IPS-18a (cell line): ENCODE data around the gene SSBP4.
"Not testable (repeated sequence)": the region's sequence is repeated elsewhere in the genome, so short reads cannot be mapped to it uniquely, and the experiment has no call there.

Experiments used
- H3K27ac ChIP-seq: one replicate; pipeline ENCODE4 v1.5.1; 2013; ENCODE audit warnings: low read length
- H3K27me3 ChIP-seq: one replicate; pipeline ENCODE4 v1.6.1; 2013; ENCODE audit warnings: mild to moderate bottlenecking, low read length; ENCODE audit not compliant: control insufficient read depth, insufficient read depth
- H3K36me3 ChIP-seq: one replicate; pipeline ENCODE4 v1.6.1; 2013; ENCODE audit warnings: low read depth, low read length; ENCODE audit not compliant: control insufficient read depth
- H3K4me1 ChIP-seq: one replicate; pipeline ENCODE4 v1.6.1; 2013; ENCODE audit warnings: low read depth, low read length; ENCODE audit not compliant: control insufficient read depth
- H3K4me3 ChIP-seq: one replicate; pipeline ENCODE4 v1.5.1; 2013; ENCODE audit warnings: low read length
- H3K9ac ChIP-seq: one replicate; pipeline ENCODE4 v1.6.1; 2013; ENCODE audit warnings: mild to moderate bottlenecking, low read length, moderate library complexity
- H3K9me3 ChIP-seq: one replicate; pipeline ENCODE4 v1.6.1; 2013; ENCODE audit warnings: low read depth, low read length; ENCODE audit not compliant: control insufficient read depth

SSBP4 gene

DNA sequence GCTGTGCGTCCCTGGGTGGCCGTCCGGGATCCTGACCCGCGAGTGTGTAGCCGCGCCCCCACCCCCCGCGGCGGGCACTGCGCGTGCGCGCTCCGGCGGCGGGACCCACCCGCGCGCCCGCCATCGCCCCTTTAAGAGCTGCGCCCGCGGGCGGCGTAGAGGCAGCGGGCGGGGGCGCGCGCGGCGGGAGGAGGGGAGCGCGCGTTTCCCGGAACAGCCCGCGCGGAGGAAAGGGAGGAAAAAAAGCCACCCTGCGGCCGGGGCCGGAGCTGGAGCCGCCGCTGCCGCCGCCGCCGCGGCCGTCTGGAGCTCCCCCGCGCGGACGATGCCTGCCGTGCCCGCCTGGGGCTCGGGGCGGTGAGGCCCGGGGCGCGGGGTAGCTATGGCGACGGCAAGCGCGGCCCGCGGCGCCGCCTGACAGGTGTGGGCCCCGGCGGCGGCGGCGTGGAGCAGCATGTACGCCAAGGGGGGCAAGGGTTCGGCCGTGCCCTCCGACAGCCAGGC is at the start of gene SSBP4:
TSS of gene SSBP4 (plus strand) at position 204 of the 504 bp plus-strand sequence. CDS start at position 455, 251 bp downstream.
- Histone ChIP-seq H3K4me3 (peak within 1 kb of the TSS; percentile 50), H3K9me3 (no peaks in the 10 kb centered on the region), H3K4me1 (peaks cover 14% of the 10 kb centered on the region), H3K36me3 (no peaks in the 10 kb centered on the region), H3K9ac (no peak within 1 kb of the TSS), H3K27ac (no peak within 1 kb of the TSS), H3K27me3 (peaks cover 46% of the 10 kb centered on the region)

DNA sequence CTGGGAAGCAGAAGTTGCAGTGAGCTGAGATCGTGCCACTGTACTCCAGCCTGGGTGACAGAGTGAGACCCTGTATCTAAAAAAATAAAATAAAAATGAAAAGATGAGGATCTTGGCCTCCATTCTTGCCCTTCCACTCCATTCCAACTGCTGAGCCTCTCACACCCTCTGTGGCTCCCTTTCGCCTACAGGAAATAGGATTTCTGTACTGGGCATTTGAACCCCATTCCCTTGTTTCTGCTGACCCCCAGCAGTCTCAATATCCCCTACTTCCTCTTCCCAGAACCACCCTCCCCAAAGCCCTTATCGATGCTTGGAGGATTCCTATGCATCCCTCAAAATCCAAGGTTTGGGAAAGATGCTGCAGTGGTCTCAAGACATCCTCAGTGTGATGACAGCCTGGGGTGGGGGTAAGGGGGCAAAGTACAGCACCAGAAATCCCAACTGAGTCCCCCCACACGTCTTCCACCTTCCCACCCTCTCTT is 45.7 kb upstream of the SSBP4 start:
- Histone ChIP-seq H3K9ac (peak overlapping the region; percentile 53), H3K27ac (peak overlapping the region; percentile 78), H3K4me3 (no peak overlapping the region)

DNA sequence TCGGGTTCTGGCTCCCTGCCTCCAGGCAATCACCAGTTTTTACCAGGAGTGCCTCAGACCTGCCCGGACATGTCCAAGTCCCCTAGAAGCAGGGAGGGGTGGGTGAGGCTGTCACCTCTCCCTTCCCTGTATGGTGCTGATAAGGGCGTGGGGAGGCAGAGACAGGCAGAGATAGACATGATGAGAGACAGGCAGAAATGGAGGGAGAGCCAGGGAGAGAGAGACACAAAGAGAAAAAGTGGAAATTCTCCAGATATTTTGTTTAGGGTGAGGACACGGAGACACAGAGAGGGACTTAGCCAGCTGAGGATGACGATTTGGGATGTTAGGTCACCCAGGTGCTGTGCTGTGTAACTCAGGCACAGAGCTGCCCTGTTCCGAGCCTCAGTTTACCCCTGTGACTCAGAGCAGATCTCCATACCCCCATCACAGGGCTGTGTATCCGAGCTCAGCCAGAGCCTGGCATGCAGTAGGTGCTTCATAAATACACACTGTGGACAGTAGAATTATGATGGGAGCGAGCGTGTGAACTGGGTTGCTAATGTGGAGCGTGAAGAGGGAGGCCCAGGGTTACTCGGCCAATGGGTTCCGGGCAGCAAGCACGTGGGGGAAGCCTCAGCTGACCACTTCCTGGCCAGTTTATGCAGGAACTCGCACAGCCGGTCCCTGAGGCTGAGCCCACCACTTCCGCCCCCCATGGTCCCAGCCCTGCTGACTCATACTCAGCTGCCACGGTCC is 45.1 kb upstream of the SSBP4 start:
- H3K9me3 ChIP-seq: no peaks in the 10 kb centered on the region
- H3K9ac ChIP-seq: peak overlapping the region; percentile 53
- no peaks in the 10 kb centered on the region for H3K27me3 ChIP-seq
- no peaks in the 10 kb centered on the region for H3K36me3 ChIP-seq
- no peak overlapping the region for H3K4me3 ChIP-seq
- peak overlapping the region; percentile 78 for H3K27ac ChIP-seq
- H3K4me1 ChIP-seq: peaks cover 12% of the 10 kb centered on the region

More for the DNA sequence above, 45.7 kb upstream of the SSBP4 start:
- Histone ChIP-seq H3K4me1 (peaks cover 12% of the 10 kb centered on the region), H3K36me3 (no peaks in the 10 kb centered on the region), H3K27me3 (no peaks in the 10 kb centered on the region), H3K9me3 (no peaks in the 10 kb centered on the region)

DNA sequence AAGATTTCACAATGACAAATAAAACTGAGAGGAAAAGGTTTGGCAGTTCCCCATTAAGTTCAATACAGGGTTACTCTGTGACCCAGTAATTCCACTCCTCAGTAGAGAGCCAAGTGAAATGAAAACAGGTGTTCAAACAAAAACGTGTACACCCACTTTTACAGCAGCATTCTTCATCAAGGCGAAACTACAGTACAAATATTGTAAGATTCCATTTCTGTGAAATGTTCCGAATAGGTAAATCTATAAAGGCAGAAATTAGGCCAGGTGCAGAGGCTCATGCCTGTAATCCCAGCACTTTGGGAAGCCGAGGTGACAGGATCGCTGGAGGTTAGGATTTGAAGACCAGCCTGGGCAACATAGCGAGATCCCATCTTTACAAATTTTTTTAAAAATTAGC is 42.2 kb upstream of the SSBP4 start:
- H3K9me3 ChIP-seq: no peaks in the 10 kb centered on the region
- H3K27ac ChIP-seq: no peak overlapping the region
- H3K4me1 ChIP-seq: peaks cover 12% of the 10 kb centered on the region

DNA sequence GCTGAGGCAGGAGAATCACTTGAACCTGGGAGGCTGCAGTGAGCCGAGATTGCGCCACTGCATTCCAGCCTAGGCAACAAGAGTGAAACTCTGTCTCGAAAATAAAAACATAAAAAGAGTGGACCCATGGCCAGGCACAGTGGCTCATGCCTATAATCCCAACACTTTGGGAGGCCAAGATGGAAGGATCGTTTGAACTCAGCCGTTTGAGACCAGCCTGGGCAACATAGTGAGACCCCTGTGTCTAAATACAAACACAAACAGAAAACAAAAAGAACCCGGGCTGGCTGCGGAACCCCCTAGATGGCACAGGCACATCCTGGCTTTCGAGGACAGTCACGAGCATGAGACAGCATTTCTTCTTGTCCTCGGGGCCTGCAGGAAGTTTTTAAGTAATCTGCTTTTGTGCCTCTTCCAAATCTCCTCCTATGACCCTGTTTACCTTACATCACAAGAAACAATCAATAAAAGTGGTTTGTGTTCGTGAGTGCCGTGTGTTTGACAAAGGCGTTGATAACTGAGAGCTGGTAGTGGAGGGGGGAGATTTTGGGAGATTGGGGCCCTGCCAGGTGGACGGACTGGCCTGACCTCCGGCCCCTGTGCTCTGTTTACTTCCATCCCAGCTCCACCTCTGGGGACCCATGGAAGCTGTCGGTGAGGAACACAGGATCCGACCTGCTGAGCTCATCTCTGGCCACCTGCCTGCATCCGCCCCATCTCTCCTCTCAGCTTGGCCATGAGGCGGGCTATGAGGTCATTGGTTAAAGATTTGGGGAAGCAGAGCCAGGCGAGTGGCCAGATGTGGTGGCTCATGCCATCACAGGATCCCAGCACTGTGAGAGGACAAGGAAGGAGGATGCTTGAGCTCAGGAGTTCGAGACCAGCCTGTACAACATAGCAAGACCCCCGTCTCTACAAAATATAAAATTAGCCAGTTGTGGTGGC is 39.1 kb upstream of the SSBP4 start:
- no peak overlapping the region for H3K27ac ChIP-seq

More for the DNA sequence above, 42.2 kb upstream of the SSBP4 start:
- H3K4me3 ChIP-seq: no peak overlapping the region
- H3K27me3 ChIP-seq: no peaks in the 10 kb centered on the region
- H3K9ac ChIP-seq: no peak overlapping the region
- no peaks in the 10 kb centered on the region for H3K36me3 ChIP-seq

DNA sequence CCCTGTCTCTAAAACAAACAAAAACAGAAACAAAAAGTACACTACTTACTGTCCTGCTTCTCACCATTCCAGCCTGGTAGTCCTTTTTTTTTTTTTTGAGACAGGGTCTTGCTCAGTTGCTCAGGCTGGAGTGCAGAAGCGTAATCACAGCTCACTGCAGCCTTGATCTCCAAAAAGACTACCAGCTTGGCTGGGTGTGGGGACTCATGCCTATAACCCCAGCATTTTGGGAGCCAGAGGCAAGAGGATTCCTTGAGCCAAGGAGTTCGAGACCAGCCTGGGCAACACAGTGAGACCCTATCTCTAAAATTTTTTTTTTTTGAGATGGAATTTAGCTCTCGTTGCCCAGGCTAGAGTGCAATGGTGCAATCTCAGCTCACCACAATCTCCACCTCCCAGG is 38.4 kb upstream of the SSBP4 start:
- Histone ChIP-seq H3K27ac (no peak overlapping the region), H3K9ac (no peak overlapping the region), H3K4me3 (no peak overlapping the region), H3K4me1 (no peaks in the 10 kb centered on the region), H3K27me3 (no peaks in the 10 kb centered on the region), H3K36me3 (no peaks in the 10 kb centered on the region), H3K9me3 (no peaks in the 10 kb centered on the region)

More for the DNA sequence above, 39.1 kb upstream of the SSBP4 start:
- Histone ChIP-seq H3K4me3 (no peak overlapping the region), H3K36me3 (no peaks in the 10 kb centered on the region), H3K9ac (no peak overlapping the region), H3K9me3 (no peaks in the 10 kb centered on the region), H3K27me3 (no peaks in the 10 kb centered on the region), H3K4me1 (no peaks in the 10 kb centered on the region)

DNA sequence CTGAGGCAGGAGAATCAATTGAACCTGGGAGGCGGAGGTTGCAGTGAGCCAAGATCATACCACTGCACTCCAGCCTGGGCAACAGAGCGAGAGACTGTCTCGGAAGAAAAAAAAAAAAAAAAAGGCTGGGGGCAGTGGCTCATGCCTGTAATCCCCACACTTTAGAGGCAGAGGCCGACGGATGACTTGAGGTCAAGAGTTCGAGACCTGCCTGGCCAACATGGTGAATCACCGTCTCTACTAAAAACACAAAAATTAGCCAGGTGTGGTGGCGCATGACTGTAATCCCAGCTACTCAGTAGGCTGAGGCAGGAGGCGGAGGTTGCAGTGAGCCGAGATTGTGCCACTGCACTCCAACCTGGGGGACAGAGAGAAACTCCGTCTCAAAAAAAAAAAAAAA is 35.6 kb upstream of the SSBP4 start:
- not testable (repeated sequence) for H3K36me3 ChIP-seq, H3K9me3 ChIP-seq, H3K4me1 ChIP-seq, H3K27ac ChIP-seq, H3K9ac ChIP-seq, H3K4me3 ChIP-seq
- H3K27me3 ChIP-seq: peaks cover 20% of the 10 kb centered on the region

DNA sequence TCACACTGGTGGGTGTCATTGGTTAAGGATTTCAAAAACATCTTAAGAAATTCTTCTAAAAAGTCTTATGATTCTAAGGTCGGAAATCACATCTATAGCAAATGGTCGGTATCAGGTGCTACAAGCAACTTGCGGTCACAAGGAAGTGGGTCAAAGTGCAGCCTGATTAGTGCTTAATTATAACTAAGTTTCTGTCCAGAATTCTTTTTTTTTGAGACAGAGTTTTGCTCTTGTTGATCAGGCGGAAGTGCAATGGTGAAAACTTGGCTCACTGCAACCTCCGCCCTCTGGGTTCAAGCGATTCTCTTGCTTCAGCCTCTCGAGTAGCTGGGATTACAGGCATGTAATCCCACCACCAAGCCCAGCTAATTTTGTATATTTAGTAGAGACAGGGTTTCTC is 34.4 kb upstream of the SSBP4 start:
- Histone ChIP-seq H3K4me3 (no peak overlapping the region), H3K4me1 (no peaks in the 10 kb centered on the region), H3K9ac (no peak overlapping the region), H3K9me3 (no peaks in the 10 kb centered on the region), H3K36me3 (no peaks in the 10 kb centered on the region), H3K27me3 (peaks cover 32% of the 10 kb centered on the region), H3K27ac (no peak overlapping the region)

DNA sequence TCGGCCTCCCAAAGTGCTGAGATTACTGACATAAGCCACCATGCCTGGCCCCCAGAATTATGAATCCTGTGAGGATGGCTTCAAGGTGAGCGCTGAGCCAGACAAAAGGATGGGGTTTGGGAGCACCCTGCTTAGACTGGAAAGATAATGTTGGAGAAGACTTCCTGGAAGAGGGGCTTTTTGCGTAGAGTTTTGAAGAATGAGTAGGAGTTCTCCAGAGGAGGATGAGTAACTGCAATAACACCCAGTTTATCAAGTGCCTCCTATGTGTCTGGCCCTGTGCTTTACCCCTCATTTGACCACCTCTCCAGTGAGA is 33.9 kb upstream of the SSBP4 start:
- peaks cover 32% of the 10 kb centered on the region for H3K27me3 ChIP-seq
- H3K27ac ChIP-seq: no peak overlapping the region
- no peaks in the 10 kb centered on the region for H3K4me1 ChIP-seq
- no peak overlapping the region for H3K4me3 ChIP-seq
- H3K9me3 ChIP-seq: no peaks in the 10 kb centered on the region
- no peaks in the 10 kb centered on the region for H3K36me3 ChIP-seq
- H3K9ac ChIP-seq: no peak overlapping the region

DNA sequence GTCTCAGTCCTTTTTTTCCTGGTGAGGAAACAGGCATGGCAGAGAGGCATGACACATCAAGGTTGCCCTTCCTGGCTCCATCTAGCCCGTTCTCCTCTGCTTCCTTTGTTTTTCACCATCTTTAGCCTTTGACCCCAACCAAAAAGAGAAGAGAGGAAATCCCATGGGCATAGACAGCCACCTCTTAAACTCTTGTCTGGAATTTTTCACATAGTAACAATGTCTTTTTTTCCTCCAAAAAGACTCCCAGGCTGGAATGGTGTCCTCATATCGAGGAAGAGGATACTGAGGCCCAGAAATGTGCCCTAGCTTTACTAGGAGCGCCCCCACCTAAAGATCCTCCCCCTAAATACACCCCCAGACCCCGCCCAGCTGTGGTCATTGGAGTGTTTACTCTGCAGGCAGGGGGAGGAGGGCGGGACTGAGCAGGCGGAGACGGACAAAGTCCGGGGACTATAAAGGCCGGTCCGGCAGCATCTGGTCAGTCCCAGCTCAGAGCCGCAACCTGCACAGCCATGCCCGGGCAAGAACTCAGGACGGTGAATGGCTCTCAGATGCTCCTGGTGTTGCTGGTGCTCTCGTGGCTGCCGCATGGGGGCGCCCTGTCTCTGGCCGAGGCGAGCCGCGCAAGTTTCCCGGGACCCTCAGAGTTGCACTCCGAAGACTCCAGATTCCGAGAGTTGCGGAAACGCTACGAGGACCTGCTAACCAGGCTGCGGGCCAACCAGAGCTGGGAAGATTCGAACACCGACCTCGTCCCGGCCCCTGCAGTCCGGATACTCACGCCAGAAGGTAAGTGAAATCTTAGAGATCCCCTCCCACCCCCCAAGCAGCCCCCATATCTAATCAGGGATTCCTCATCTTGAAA is 33.3 kb upstream of the SSBP4 start, which contains the start of gene GDF15:
TSS of gene GDF15 (plus strand) at position 484 of the 868 bp plus-strand sequence. CDS start at position 516, 32 bp downstream.
- Histone ChIP-seq H3K4me3 (peak within 1 kb of the TSS; percentile 0), H3K27me3 (peaks cover 32% of the 10 kb centered on the region), H3K4me1 (no peaks in the 10 kb centered on the region), H3K9ac (no peak within 1 kb of the TSS), H3K9me3 (no peaks in the 10 kb centered on the region), H3K36me3 (no peaks in the 10 kb centered on the region), H3K27ac (no peak within 1 kb of the TSS)
